HepG2 (cell line): ENCODE results near the gene CISD3. TPM values are rescaled to one million over a fixed set of nuclear protein-coding genes. Genes with fewer than 3 reads are reported as not detected.

Source experiments
- ATAC-seq: fragments of 200-7000 bp; cut with Tn5 transposase; 3 replicates; pipeline ENCODE4 v1.9.1; 2020; ENCODE audit warnings: mild to moderate bottlenecking, moderate library complexity
- BruUV-seq: library from RNA; stranded (reverse); fragments of 400-500 nt; replicated peaks from 2 replicates; lab custom pipeline; 2021; lab: Mats Ljungman, UMichigan
- CTCF ChIA-PET: fragments of 300-600 bp; formaldehyde crosslinking; extraction: SDS; loops from one replicate; lab custom pipeline; 2021; ENCODE audit warnings: low total read pairs, inconsistent platforms, low intra/inter-chr PET ratio; lab: Yijun Ruan, JAX
- POLR2A ChIA-PET: fragments of 350-600 bp; sonication (Branson Sonifier 250); formaldehyde crosslinking; loops from one replicate; lab custom pipeline; 2020; ENCODE audit warnings: antibody characterized with exemption, inconsistent platforms; lab: Yijun Ruan, JAX
- DNase-seq: peaks from one replicate; pipeline ENCODE4 v3.0.0-alpha.2; 2015; ENCODE audit warnings: low spot score
- FAIRE-seq: peaks from 3 replicates; lab custom pipeline; 2011; peaks lifted over from hg19 to GRCh38; lab: Jason Lieb, UNC
- H2AFZ ChIP-seq: one replicate; pipeline ENCODE4 v1.6.1; 2011; ENCODE audit warnings: low read length, inconsistent platforms
- H3K27ac ChIP-seq: fragments of 300-600 bp; 3 replicates; pipeline ENCODE4 v1.8.0; 2011; ENCODE audit warnings: mixed run types, mild to moderate bottlenecking, mixed read lengths, low read length, inconsistent platforms; ENCODE audit not compliant: insufficient read depth; ENCODE audit errors: extremely low read length
- H3K27me3 ChIP-seq, 2 experiments: fragments of 200-600 bp in 1 of 2; 2 replicates in 1 of 2; 3 replicates in 1 of 2; pipeline versions ENCODE4 v1.6.0 to v1.8.0; 2011; ENCODE audit warnings: low read length in 2 of 2, mild to moderate bottlenecking in 2 of 2, moderate library complexity in 2 of 2, inconsistent platforms in 1 of 2; ENCODE audit not compliant: insufficient read depth in 2 of 2, control insufficient read depth in 1 of 2
- H3K36me3 ChIP-seq, 2 experiments: fragments of 200-600 bp in 1 of 2; replicated peaks in 1 of 2; 2 replicates in 1 of 2; 3 replicates in 1 of 2; pipeline versions ENCODE4 v1.5.1 to v1.8.0; 2011; ENCODE audit warnings: low read length in 2 of 2, inconsistent platforms in 1 of 2; ENCODE audit not compliant: insufficient read depth in 2 of 2, control insufficient read depth in 1 of 2
- H3K4me1 ChIP-seq: 2 replicates; pipeline ENCODE4 v1.5.1; 2012; ENCODE audit warnings: low read length, inconsistent platforms; ENCODE audit not compliant: insufficient read depth
- H3K4me2 ChIP-seq: 2 replicates; pipeline ENCODE4 v1.6.0; 2011; ENCODE audit warnings: low read depth, low read length, inconsistent platforms
- H3K4me3 ChIP-seq, 3 experiments: fragments of 200-600 bp in 1 of 3; sonication (generic), shearing (Covaris generic) in 1 of 3; replicated peaks in 1 of 3; 2 replicates each; pipeline ENCODE4 v1.5.1; 2011 to 2016; ENCODE audit warnings: low read length in 3 of 3, inconsistent platforms in 2 of 3, low read depth in 2 of 3, mild to moderate bottlenecking in 2 of 3, control low read depth in 1 of 3, mixed read lengths in 1 of 3; ENCODE audit not compliant: insufficient read depth in 1 of 3
- H3K79me2 ChIP-seq: one replicate; pipeline ENCODE4 v1.6.1; 2011; ENCODE audit warnings: low read length, inconsistent platforms; ENCODE audit not compliant: insufficient read depth
- H3K9ac ChIP-seq: 2 replicates; pipeline ENCODE4 v1.6.0; 2011; ENCODE audit warnings: mild to moderate bottlenecking, low read depth, low read length, inconsistent platforms; ENCODE audit not compliant: insufficient read depth
- H3K9me3 ChIP-seq: 2 replicates; pipeline ENCODE4 v1.5.1; 2012; ENCODE audit warnings: mild to moderate bottlenecking, low read length
- H4K20me1 ChIP-seq: 2 replicates; pipeline ENCODE4 v1.6.0; 2011; ENCODE audit warnings: inconsistent platforms, mild to moderate bottlenecking, low read length, moderate library complexity; ENCODE audit not compliant: insufficient read depth
- AKAP8 ChIP-seq: sonication (generic); formaldehyde crosslinking; IDR thresholded peaks from 2 replicates; pipeline ENCODE4 v1.5.1; 2020; ENCODE audit warnings: mild to moderate bottlenecking, missing genetic modification reagents
- CEBPZ ChIP-seq: IDR thresholded peaks from 2 replicates; pipeline ENCODE4 v1.6.1; 2012; ENCODE audit warnings: low read length, improper control_type of control experiment
- ETS1 ChIP-seq: sonication (generic); formaldehyde crosslinking; IDR thresholded peaks from 2 replicates; pipeline ENCODE4 v1.4.0; 2020; ENCODE audit warnings: missing genetic modification reagents
- FOXO1 ChIP-seq: sonication (generic); formaldehyde crosslinking; IDR thresholded peaks from 2 replicates; pipeline ENCODE4 v1.4.0; 2020; ENCODE audit warnings: missing genetic modification reagents
- HOXD1 ChIP-seq: sonication (generic); formaldehyde crosslinking; IDR thresholded peaks from 2 replicates; pipeline ENCODE4 v1.5.0; 2020; ENCODE audit warnings: missing genetic modification reagents
- MAF1 ChIP-seq: sonication (generic); formaldehyde crosslinking; IDR thresholded peaks from 2 replicates; pipeline ENCODE4 v1.5.0; 2020; ENCODE audit warnings: missing genetic modification reagents, borderline replicate concordance
- TMF1 ChIP-seq: sonication (generic); formaldehyde crosslinking; IDR thresholded peaks from 2 replicates; pipeline ENCODE4 v1.8.1; 2022; ENCODE audit warnings: low read depth, missing genetic modification reagents
- TP53 ChIP-seq: sonication (generic); formaldehyde crosslinking; conservative IDR thresholded peaks from 2 replicates; pipeline ENCODE4 v1.4.0; 2020; ENCODE audit warnings: missing genetic modification reagents
- XBP1 ChIP-seq: sonication (generic); formaldehyde crosslinking; IDR thresholded peaks from 2 replicates; pipeline ENCODE4 v1.5.0; 2020; ENCODE audit warnings: missing genetic modification reagents
- ZNF235 ChIP-seq: sonication (generic); formaldehyde crosslinking; IDR thresholded peaks from 2 replicates; pipeline ENCODE4 v1.8.1; 2023; ENCODE audit warnings: mild to moderate bottlenecking, missing genetic modification reagents, borderline replicate concordance
- ZNF256 ChIP-seq: sonication (generic); formaldehyde crosslinking; conservative IDR thresholded peaks from 2 replicates; pipeline ENCODE4 v1.4.0; 2020; ENCODE audit warnings: missing genetic modification reagents
- ZNF672 ChIP-seq: sonication (generic); formaldehyde crosslinking; IDR thresholded peaks from 2 replicates; pipeline ENCODE4 v1.8.1; 2022; ENCODE audit warnings: missing genetic modification reagents
- ZNF766 ChIP-seq: sonication (generic); formaldehyde crosslinking; IDR thresholded peaks from 2 replicates; pipeline ENCODE4 v1.5.0; 2020; ENCODE audit warnings: missing genetic modification reagents, borderline replicate concordance
- WGBS: methylation state at CpG from one replicate; pipeline ENCODE4 v1.1.6; 2017; ENCODE audit warnings: low lambda C conversion rate; 5-methylcytosine and 5-hydroxymethylcytosine counted together
- in situ Hi-C: cut with HindIII; loops from 2 replicates; pipeline ENCODE4 v1.10.0; 2017; ENCODE audit warnings: low pct_unique_long_range_greater_than_20kb; ENCODE audit not compliant: extremely low pct_ligation_motif_present
- intact Hi-C: fragments of 100-400 bp; cut with micrococcal nuclease; formaldehyde crosslinking; loops from one replicate; pipeline ENCODE4 v1.10.0; 2022; ENCODE audit not compliant: unreplicated experiment
- polyA plus RNA-seq, 8 experiments: library from polyadenylated mRNA; depleted of rRNA in 3 of 8; stranded (reverse) in 7 of 8; unstranded in 1 of 8; fragments of >200 nt; fragmentation: Illumina TruSeq in 4 of 8; extraction: Trizol in 4 of 8; gene quantifications; 2 replicates each; pipeline versions ENCODE4 v1.2.1 to v1.2.3, GENCODE V29; 2011 to 2016; ENCODE audit warnings: low read depth in 4 of 8, missing spikeins in 1 of 8, mixed read lengths in 1 of 8; ENCODE audit not compliant: insufficient read depth in 1 of 8
- total RNA-seq, 5 experiments: library from RNA; depleted of rRNA; stranded (reverse); fragments of >200 nt; fragmentation: Illumina TruSeq; extraction: Trizol; gene quantifications; 2 replicates each; pipeline ENCODE4 v1.2.3, GENCODE V29; 2016; ENCODE audit warnings: low read depth in 1 of 5
- TF ChIP-seq, protein P1 (sequence below): sonication (generic); formaldehyde crosslinking; IDR thresholded peaks from 2 replicates; pipeline ENCODE4 v1.4.0; 2020; ENCODE audit warnings: mild to moderate bottlenecking, low read depth, missing genetic modification reagents
- TF ChIP-seq, protein P2 (sequence below): sonication (generic); formaldehyde crosslinking; IDR thresholded peaks from 2 replicates; pipeline ENCODE4 v1.8.0; 2023; ENCODE audit warnings: mild to moderate bottlenecking, missing genetic modification reagents
- TF ChIP-seq, protein P3 (sequence below): sonication (generic); formaldehyde crosslinking; IDR thresholded peaks from 2 replicates; pipeline ENCODE4 v1.4.0; 2020; ENCODE audit warnings: missing genetic modification reagents

Gene CISD3
- total and polyA plus RNA-seq, 2 of the 13 experiments (the other 11 are each of a cell fraction or from before 2014, with no cell fraction given), result 30.0 to 34.1 TPM

DNA sequence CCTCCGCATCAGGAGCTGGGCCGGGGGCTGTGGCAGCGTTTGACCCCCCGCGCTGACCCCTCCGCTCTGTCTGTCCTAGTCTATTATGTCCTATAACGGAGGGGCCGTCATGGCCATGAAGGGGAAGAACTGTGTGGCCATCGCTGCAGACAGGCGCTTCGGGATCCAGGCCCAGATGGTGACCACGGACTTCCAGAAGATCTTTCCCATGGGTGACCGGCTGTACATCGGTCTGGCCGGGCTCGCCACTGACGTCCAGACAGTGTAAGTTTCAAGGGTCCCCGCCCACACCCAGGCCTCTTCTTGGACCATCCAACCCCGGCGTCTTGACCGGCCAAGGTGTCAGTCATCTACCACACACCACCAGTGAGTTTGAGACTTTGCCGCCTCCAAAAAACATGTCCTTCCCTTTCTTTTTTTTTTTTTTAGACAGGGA lies 22.9 kb downstream of the CISD3 start:
- Histone ChIP-seq H4K20me1 (no peaks in the 10 kb centered on the region), H3K27me3 (no peaks in the 10 kb centered on the region; a peak in 1 of 5 replicates), H3K9ac (peak overlapping the region; percentile 93), H3K36me3 (peaks cover 11 to 28% of the 10 kb centered on the region in 2 experiments), H2AFZ (no peak overlapping the region), H3K9me3 (no peaks in the 10 kb centered on the region), H3K79me2 (peaks cover 20% of the 10 kb centered on the region), H3K4me2 (peak overlapping the region; percentile 91), H3K4me1 (peaks cover 30% of the 10 kb centered on the region), H3K27ac (peak overlapping the region; percentile 81), H3K4me3 (peak overlapping the region; percentile 72 to 86 (median 84))
- peak; percentile 0; the same call in 2 of the 3 replicates for ATAC-seq
- WGBS, result 1% methylated on average over 15 of the region's 22 CpGs
- in situ Hi-C loops, result loop anchor here (25.0 kb wide), 1 partner anchor 409 kb away; the partner anchor contains the start of genes ARL5C and PLXDC1
- no peak for DNase-seq
- ChIA-PET POLR2A (interaction anchor here (1.0 to 1.6 kb wide), 2 partner anchors 46 to 100 kb away, joined by 4 to 11 read pairs; partner anchors contain the start of genes PIP4K2B and RPL23), CTCF (no interaction called here)
- FAIRE-seq, result no peak
- BruUV-seq, result TSS peak; percentile 84
- intact Hi-C loops, result loop anchor here (2.0 to 5.0 kb wide), 3 partner anchors 48 to 1354 kb away; no protein-coding TSS in a partner anchor
- TF ChIP-seq FOXO1 (CRISPR knock-in tag) (no peak), XBP1 (no peak), CEBPZ (no peak), AKAP8 (CRISPR knock-in tag) (peak; percentile 65; the same call in 1 of the 2 replicates), TP53 (no peak), ZNF672 (CRISPR knock-in tag) (no peak), TMF1 (CRISPR knock-in tag) (no peak), HOXD1 (CRISPR knock-in tag) (0 out of 2 replicates have a peak, but pooled peaks have one; percentile 6), ZNF766 (CRISPR knock-in tag) (0 out of 2 replicates have a peak, but pooled peaks have one; percentile 2), ETS1 (CRISPR knock-in tag) (0 out of 2 replicates have a peak, but pooled peaks have one; percentile 62), MAF1 (CRISPR knock-in tag) (0 out of 2 replicates have a peak, but pooled peaks have one; percentile 29), ZNF256 (CRISPR knock-in tag) (0 out of 2 replicates have a peak, but pooled peaks have one; percentile 58), ZNF235 (no peak)
- TF ChIP-seq, protein P1, sequence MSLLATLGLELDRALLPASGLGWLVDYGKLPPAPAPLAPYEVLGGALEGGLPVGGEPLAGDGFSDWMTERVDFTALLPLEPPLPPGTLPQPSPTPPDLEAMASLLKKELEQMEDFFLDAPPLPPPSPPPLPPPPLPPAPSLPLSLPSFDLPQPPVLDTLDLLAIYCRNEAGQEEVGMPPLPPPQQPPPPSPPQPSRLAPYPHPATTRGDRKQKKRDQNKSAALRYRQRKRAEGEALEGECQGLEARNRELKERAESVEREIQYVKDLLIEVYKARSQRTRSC, result no peak
- TF ChIP-seq, protein P2, sequence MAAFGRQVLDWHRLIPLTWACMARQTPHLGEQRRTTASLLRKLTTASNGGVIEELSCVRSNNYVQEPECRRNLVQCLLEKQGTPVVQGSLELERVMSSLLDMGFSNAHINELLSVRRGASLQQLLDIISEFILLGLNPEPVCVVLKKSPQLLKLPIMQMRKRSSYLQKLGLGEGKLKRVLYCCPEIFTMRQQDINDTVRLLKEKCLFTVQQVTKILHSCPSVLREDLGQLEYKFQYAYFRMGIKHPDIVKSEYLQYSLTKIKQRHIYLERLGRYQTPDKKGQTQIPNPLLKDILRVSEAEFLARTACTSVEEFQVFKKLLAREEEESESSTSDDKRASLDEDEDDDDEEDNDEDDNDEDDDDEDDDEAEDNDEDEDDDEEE (CRISPR knock-in tag), result peak; percentile 91
- TF ChIP-seq, protein P3, sequence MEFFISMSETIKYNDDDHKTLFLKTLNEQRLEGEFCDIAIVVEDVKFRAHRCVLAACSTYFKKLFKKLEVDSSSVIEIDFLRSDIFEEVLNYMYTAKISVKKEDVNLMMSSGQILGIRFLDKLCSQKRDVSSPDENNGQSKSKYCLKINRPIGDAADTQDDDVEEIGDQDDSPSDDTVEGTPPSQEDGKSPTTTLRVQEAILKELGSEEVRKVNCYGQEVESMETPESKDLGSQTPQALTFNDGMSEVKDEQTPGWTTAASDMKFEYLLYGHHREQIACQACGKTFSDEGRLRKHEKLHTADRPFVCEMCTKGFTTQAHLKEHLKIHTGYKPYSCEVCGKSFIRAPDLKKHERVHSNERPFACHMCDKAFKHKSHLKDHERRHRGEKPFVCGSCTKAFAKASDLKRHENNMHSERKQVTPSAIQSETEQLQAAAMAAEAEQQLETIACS (CRISPR knock-in tag), result 0 out of 2 replicates have a peak, but pooled peaks have one; percentile 25
